HG02943 (cell line): ENCODE results near the gene PPARD.
"Not testable (repeated sequence)": the region's sequence is repeated elsewhere in the genome, so short reads cannot be mapped to it uniquely, and the experiment has no call there.

Experiments used
- ATAC-seq: cut with Tn5 transposase; IDR thresholded peaks from one replicate; pipeline ENCODE4 v1.9.1; 2021; ENCODE audit warnings: mild to moderate bottlenecking, low read depth, moderate library complexity; ENCODE audit not compliant: unreplicated experiment

PPARD gene

DNA sequence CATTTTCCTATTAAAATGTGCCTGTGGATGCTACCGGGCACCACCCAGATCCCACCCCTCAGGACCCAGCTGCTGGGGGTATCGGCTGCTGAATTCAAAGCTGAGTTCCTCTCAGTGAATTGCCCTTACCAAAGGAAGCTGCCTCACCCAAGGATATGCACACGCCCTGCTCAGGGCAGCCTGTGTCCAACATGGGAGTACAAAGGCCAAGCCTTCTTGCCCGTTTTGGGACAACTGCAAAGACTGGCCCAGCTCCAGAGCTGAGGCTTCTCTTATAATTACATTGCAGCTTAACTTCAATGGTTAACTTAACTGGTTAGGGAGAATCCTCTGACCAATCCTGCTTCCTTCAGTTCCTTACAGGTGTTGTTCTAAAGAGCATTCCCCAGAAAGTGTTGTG is 89.9 kb downstream of the PPARD start:
- no peak for ATAC-seq

DNA sequence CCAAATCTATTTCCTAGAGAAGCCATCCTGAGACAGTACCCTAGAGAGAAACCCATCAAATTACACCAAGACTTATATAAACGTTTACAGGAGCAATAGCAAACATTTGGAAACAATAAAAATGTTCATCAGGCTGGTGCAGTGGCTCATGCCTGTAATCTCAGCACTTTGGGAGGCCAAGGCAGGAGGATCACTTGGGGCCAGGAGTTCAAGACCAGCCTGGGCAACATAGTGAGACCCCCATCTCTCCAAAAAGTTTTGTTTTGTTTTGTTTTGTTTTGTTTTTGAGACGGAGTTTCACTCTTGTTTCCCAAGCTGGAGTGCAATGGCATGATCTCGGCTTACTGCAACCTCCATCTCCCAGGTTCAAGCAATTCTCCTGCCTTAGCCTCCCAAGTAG is 90.3 kb downstream of the PPARD start:
- ATAC-seq, result not testable (repeated sequence)

DNA sequence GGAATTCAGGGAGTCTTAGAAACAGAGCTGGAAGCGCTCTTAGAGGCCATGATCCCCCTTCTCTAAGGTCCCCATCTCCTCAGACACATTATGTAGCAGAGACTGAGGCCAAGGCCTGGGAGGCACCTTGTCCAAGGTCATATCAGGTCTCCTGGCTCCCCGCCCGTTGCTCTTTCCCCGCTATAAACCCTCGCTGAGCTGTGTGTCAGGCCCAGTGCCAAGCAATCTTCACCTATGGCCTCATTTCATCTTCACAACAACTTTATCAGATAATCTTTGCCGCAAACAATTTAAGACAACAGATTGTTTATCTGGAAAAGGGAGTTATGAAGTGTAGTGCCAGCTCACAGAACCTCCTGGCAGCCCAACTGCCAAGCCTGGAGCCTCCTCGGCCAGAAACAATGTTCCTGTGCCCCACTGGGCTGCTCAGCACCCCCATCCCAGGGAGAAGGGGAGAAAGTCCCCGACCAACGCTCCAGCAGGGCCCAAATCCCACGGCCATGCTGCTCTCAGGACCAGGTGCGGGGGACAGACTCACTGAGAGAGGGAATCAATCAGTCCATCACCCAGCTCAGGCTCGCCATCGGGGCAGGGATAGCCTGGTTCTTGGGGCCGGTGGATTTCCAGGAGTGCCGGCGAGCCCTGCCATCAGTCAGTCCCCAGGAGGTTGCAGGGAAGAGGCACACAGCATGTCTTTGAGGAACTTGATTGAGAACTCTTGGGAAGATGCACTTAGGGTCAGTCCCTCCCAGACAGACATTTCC is 92.9 kb downstream of the PPARD start:
- no peak for ATAC-seq

DNA sequence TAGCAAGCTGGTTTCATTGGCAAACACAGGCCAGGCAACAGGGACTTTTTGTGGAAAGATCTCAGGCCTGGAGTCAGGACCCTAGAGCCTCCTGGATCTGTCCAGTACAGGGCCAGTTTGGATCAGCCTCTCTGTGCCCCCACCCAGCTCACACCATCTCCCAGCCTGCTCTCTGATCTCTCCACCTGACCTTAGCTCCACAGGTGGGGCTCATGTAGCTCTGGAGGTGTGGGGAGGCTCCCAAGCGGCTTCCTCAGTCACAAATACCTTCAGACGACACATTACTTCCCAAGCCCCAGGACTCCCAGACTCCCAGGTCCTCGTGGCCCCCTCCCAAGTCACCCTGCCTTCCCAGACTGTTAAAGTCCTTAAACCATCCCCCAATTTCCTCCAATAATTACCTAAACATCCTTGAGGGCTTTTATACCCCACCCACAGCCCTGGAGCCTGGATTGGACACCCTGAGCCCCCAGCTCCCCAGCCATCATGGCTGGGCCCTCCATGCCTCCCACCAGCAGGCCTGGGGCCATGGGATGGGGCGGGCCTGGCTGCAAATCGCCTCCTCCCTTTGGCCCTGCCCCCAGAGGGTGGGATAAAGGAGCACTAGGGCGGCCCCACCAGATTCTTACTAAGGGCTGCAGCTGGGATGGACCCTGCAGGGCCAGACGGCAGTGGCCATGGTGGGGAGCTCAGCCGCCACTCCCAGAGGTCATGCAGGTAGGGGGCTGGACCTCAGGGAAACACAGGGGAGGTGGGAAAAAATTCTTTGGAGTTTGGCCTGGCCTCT is 93.9 kb downstream of the PPARD start:
- no peak for ATAC-seq

DNA sequence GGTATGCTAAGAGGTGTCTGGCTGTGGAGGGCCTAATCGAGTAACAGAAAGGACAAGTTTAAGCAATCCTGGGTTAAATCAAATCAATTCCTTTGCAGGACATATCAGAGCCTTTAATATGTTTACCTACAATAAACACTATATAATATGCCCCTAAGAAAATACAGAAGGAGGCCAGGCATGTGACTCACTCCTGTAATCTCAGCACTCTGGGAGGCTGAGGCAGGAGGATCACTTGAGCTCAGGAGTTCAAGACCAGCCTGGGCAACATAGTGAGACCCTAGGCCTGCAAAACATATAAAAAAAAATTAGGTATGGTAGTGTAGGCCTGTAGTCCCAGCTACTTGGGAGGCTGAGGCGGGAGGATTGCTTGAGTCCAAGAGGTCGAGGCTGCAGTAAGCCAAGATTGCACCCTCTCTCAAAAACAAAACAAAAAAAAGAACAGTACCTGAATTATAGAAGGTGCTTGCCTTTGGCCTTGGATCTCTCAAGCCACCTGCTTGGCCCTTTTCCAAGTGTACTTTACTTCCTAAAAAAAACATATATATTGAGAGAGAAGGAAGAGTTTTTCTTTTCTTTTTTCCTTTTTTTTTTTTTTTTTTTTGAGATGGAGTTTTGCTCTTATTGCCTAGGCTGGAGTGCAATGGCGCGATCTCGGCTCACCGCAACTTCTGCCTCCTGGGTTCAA is 96.2 kb downstream of the PPARD start:
- ATAC-seq, result not testable (repeated sequence)

DNA sequence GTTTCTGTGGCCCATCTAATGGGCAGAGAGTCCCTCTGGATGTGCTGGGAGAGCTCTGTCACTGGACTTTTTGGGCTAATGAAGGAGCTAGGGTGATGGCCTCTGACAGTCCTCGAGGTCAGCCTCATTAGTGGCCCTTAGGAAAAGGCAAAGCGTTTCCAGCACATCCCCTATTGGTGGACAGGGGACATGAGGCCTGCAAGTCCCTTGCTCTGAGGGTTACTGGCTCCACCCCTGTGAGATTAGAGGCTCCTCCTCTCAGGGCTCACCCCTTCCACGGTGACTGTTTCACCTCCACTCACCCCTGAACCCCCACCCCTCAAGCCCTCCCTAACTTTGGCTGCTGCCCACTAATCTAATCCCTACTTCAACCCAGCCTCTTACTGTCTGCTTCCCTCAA is 97.0 kb downstream of the PPARD start:
- no peak for ATAC-seq

DNA sequence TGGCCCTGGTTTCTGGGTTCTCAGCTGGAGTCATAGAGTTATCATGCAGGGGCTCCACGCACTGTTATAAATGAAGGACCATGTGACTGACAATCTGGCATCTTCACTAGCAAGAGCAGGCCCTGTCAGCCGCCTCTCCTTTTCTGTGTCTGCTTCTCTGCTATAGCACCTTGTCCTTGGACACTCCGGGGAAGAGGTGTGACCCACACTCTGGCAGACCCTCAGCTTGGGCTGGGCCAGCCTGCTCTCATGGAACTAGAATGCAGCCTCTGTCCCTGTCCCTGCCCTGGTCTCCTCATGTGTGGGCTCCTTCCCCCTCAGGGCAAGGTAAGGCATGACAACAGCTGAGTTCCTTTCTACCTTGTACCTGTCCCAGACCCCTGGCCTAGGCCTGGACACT is 98.8 kb downstream of the PPARD start:
- no peak for ATAC-seq

DNA sequence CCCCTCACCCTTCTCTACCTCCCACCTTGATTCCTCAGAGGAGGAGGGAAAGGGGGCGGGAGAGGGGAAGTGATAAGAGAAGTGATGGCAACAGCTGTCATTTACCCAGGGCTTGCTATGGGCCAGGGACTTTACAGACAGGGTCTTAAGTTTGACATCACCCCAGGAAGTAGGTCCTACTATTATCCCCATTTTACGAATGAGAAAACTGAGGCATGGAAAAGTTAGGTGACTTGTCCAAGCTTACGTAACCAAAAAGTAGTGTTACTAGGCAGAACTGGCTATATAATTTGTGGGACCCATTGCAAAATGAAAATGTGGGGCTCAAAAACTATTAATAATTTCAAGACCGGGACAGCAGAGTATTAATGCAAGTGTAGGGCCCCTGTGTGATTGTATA is 99.3 kb downstream of the PPARD start:
- ATAC-seq, result no peak

DNA sequence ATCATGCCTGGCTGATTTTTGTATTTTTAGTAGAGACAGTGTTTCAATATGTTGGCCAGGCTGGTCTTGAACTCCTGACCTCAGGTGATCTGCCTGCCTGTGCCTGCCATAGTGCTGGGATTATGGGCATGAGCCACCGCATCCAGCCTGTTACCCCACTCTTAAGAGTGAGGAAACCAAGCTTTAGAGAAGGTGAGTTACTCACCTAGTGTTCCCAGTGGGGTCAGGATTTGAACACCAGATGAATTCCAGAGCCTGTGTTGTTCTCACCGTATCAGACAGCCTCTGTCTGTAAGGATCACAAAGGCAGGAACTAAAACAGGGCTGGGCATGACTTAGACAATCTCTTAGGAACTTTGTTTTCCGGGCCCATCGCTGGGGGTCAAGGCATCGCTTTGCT is 100.3 kb downstream of the PPARD start:
- no peak for ATAC-seq

DNA sequence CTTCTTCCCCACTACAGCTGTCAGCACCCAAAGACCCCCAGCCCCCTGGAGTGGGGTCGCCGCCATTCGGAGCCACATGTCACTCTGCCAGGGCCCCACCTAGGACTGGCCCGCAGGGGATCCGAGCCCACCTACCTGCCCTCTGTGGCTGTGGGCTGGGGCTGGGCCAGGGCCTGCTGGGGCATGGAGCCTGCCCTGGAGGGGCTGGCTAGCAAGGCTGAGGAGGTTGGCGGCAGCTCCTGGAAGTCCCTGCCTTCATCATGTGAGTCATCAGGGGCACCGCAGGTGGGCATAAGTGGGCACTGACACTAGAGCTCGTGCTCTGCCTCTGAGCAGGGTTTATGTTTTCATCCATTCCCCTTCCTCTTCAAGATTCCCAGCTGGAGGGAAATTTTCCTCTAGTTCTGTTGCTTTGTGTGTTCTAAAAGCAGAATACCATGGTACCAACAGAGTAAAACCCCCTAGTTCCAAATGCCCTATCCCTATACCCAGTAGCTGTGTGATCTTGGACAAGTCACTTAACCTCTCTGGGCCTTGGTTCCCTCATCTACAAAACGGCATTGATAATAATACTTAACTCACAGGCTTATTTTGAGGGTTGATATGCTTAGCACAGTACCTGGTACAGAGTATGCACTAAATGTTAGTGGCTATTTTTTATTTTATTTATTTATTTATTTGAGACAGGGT is 101.1 kb downstream of the PPARD start:
- no peak for ATAC-seq

DNA sequence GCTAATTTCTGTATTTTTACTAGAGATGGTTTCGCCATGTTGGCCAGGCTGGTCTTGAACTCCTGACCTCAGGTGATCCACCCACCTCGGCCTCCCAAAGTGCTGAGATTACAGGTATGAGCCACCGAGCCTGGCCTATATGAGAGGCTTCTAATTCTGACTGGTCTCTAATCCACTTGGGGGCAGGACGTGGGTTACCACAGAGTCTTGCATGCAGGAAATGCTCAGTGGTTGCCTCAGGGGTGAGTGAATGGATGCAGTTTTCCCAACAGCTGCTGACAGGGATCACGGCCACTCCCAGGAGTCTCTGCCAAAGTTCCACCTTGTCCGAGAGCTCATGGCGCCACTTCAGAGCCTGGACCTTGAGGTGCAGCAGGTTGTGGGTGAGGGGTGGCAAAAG is 103.3 kb downstream of the PPARD start:
- no peak for ATAC-seq

DNA sequence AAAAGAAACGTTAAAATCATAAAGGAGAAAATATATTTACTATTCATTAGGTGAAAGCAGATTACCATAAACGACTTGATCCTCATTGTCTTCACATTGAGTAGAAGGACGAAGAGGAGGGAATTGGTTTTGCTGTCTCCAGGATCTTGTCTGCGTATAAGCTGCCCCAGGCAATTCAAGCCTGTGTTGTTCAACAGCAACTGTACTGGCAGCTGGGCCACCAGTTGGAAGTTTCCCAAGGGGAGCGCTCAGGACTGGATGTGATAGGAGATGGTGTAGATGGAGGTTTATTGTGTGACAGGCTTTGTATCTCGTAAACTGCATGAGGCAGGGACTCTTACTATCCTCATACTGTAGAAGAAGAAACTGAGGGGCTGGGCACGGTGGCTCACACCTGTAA is 105.8 kb downstream of the PPARD start:
- ATAC-seq, result no peak

DNA sequence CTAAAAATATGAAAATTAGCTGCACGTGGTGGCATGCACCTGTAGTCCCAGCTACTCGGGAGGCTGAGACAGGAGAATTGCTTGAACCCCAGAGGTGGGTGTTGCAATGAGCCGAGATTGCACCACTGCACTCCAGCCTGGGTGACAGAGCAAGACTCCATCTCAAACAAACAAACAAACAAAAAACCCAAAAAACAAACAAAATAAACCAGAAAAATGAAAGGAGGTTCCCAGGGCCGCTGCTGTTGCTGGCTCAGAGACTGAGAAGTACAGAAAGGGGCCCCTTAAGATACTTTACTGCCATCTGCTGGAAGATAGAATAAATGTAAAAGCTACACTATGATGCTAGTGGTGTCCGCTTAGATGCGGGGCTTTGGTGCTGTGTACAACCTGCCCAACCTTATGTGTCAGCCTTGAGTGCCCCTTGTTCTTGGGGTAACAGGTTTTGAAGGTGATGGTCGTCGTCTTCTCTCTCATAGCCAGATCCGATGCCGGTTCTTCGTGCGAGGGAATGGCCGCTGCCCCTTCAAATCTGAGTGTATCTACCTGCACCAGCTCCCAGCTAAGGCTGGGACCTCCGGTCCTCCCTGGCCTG is 107.0 kb downstream of the PPARD start:
- no peak for ATAC-seq

DNA sequence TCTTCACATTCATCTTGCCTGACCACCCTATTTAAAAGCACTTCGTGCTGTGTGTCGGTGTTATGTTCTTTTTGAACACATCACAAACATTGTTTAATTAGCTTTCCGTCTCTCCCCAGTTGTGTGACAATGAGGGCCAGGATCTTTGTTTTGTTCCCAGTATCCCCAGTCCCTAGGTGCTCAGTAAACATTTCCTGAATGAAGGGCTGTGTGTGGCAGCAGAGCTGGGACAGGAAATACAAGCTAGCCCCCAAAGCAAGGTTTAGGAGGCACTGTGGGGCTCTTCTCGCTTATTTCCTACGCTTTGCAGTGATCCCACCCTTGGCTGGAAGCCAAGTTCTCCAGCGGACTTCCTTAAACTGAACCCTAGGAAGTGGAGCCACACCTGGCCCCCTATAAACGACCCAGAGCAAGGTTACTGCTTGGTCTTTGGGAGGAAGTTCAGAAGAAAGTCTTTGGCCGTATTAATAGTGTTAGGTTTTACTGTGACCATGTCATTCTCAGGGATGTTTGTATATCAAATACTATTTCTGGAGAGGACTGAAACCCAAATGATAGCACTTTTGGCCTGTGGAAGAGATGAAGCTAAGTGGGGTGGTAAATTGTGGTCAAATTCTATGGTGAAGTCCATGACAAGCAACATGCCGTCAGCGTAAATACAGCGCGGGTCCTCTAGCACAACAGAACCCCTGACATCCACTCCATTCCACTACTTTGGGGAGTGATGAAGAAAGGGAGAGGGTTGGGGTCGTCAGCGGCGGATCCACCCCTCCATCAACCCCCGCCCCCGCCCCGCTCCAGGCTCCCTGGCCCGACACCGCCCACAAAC is 109.2 kb downstream of the PPARD start:
- no peak for ATAC-seq

DNA sequence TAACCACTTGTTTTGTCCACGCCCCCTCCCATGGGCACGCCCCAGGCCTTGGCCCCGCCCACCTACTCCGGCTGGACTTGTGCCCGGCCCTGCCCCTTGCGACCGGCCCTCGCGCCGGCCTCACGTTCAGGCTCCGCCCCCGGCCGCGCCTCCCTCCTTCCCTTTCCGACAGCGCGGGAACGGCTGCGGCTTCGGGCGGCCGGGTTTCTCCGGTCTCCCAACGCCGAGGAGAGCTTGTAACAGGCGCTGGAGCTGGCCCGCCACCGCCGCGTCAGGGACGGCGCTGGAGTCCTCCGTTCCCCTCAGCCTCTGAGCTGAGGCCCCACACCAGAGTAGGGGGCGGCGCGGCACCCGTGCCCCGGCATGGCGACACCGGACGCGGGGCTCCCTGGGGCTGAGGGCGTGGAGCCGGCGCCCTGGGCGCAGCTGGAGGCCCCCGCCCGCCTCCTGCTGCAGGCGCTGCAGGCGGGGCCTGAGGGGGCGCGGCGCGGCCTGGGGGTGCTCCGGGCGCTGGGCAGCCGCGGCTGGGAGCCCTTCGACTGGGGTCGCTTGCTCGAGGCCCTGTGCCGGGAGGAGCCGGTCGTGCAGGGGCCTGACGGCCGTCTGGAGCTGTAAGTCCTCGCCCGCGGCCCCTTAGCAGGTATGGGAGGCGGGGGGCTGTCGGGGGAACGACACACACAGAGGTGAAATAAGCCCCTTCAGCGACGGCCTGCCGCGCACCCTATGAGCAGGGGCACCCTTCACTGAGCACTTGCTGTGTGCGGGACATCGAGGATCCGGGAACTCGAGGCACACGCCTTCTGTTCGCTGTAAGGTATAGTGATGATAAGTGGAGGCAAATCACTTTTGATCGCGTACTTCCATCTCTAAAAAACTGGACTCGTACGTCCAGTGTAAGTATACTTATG is 110.1 kb downstream of the PPARD start, which contains the start of gene FANCE:
TSS of gene FANCE (plus strand) at position 156 of the 908 bp plus-strand sequence. CDS start at position 364, 208 bp downstream.
- ATAC-seq, result peak; percentile 77

DNA sequence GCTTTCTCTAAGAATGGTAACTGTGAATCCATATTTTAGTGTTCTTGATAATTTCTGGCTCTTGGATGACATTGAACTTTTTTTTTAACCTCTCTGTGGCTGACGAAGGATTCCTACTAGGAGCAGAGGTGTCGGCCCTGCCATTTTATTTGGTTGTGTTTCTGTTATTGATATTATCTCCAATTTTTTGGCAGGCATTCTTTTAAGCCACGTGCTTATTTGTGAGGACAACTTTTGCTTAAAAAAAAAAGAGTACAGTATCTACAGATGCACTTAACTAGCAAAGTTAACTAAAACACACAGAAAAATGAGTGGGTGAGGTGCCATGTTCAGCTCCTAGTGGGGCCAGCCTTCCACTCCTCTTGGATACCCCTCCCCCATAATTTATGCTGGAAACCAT is 110.9 kb downstream of the PPARD start:
- ATAC-seq, result no peak

DNA sequence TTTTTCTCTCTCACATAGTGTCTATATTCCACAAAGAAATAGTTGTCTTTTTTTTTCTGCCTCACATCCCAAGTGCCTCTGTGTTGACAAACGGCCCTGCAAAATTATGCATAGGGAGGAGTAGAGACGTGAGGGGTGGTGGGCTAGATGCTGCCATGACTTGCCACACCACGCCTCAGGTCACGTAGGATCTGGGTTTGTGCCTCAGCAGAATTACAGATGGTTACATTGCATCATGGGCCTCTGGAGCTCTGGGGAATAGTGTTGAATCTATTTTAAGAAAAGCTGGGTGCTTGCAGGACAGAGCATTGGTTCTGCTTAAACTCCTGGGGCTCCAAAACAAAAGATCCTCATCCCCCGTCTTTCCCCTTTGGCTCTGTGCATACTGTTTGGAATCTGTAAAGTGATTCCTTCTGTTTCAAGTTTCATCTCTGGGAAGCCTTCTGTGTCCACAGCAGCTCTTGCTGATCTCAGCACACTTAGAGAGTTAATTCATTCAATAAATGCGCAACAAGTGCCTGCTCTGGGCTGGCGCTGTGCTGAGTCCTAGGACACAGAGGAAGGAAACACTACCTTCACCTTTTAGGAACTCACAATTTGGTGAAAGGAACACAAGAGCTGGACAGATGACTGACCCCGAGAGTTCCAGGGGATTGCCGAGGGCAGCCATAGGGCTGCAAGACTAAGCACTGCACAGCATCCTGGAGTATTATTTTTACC is 112.2 kb downstream of the PPARD start:
- no peak for ATAC-seq

DNA sequence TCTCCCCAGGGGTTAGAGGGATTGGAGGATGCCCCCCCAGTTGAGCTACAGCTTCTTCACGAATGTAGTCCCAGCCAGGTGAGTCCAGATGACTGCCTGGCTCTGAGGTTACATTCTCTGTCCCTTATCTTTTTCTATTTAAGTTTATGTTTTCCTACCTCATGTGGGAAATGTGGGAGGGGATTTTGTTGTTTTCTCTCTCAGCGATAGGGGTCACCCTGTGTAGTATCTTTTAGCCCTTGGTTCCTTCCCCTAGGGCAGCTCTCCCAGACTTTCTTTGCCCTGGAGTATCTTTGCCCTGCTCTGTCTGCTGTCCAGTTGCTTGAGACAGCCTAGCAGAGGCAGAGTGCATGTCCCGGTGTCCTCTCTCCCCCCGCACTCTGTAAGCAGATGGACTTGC is 115.5 kb downstream of the PPARD start:
- no peak for ATAC-seq
